GM19468 (cell line): ENCODE measurements around the gene KCNN4.
"Not testable (repeated sequence)": the region's sequence is repeated elsewhere in the genome, so short reads cannot be mapped to it uniquely, and the experiment has no call there.

Experiments used
- ATAC-seq: cut with Tn5 transposase; IDR thresholded peaks from one replicate; pipeline ENCODE4 v1.9.1; 2021; ENCODE audit warnings: mild to moderate bottlenecking, moderate library complexity, moderate number of reproducible peaks; ENCODE audit not compliant: unreplicated experiment; ENCODE audit errors: extremely low read depth

KCNN4 gene

DNA sequence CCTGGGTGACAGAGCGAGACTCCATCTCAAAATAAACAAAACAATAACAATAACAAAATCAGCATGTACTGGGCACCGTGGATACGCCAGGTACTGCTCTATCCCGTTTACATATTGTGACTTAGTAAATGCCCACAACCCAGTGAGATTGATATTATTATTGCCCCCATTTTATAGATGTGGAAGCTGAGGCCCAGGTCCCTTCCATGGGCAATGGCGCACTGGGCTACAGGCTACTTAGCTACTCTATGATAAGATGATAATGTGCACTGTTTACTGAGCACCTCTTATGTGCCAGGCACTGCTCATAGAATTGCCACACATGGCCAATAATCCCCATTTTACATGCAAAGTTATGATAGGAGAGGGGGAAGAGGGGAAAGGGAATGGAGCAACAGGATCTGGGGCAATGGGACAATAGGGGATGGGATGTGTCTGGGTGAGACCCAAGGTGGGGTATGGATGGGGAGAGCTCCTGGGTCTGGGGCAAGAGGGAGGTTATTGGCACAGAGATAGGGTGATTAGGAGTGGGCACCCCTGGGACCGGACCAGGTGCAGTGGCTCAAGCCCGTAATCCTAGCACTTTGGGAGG lies 5.4 kb downstream of the KCNN4 start:
- no peak for ATAC-seq

DNA sequence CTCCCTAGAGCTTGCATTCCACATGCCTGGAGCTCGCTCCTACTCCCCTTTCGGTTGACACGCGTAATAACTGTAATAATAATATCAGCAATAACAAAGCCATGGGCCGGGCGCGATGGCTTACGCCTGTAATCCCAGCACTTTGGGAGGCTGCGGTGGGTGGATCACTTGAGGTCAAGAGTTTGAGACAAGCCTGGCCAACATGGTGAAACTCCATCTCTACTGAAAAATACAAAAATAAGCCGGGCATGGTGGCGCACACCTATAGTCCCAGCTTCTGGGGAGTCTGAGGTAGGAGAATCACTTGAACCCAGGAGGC lies 5.9 kb downstream of the KCNN4 start:
- not testable (repeated sequence) for ATAC-seq

DNA sequence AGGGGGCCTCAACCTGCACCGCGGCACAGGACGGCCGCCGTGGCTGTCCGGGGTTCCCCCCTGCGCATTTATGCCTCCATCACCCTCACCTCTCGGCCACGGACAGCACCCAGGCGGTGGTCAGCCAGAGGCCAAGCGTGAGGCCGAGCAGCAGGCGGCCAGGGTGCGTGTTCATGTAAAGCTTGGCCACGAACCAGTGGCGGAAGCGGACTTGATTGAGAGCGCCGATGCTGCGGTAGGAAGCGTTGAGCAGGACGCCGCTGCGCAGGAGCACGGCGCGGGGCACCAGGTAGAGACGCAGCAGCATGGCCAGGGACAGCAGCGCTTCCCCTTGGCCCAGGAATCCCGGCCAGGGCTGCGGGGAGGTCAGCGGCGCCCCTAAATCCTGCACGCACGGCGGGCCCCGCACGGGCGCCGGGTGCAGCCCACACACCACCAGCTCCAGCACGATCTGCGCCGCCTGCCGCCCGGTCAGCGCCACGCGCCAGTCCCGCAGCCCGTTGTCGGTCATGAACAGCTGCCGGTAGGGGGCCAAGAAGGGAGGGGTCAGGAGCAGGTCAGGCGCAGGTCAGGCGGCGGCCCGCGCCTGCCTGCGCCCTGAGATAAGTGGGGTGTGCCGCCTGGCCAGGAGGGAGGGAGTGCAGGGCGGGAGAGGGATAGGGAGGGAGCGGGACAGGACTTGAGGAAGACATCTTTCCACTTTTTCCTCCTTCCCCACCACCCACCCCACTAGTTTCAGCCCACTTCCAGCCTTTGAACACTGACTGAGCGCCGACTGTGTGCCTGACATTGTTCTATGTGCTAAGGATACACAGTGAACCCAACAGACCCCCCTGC lies 6.5 kb downstream of the KCNN4 start:
- no peak for ATAC-seq

DNA sequence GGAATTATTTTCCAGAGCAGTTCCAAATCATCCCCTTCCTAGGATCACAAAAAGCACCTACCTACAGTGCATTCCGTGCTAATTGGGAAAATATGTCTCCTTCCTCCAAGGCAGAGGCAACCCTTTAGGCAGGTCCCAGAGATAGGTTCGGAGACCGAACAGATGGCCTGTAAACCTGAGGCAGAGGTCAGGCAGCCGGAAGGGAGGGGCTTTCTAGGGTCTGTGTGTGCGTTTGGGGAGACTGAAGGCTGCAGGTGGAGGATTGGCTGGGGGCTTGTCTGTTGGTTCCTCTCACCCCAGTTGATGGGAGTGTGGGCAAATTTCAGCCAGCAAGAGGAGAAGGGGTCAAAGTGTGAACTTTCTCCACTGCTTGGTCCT lies 7.1 kb downstream of the KCNN4 start:
- ATAC-seq: no peak

DNA sequence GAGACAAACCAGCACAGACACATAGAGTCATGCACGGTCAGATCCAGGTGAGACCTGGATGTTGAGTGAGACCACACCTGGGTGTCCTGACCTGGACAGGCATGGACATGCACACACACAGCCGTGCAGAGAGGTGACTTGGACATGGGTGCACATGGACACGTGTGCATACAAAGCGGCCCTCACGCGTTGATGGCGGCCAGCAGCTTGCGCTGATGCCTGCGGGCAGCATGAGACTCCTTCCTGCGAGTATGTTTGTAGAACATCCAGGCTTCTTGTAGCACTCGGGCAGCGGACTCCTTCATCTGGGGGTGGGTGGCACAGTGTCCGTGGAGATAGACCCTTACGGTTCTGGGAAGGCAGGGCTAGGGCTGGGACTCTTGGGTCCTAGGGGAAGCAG lies 11.5 kb downstream of the KCNN4 start:
- ATAC-seq: no peak

DNA sequence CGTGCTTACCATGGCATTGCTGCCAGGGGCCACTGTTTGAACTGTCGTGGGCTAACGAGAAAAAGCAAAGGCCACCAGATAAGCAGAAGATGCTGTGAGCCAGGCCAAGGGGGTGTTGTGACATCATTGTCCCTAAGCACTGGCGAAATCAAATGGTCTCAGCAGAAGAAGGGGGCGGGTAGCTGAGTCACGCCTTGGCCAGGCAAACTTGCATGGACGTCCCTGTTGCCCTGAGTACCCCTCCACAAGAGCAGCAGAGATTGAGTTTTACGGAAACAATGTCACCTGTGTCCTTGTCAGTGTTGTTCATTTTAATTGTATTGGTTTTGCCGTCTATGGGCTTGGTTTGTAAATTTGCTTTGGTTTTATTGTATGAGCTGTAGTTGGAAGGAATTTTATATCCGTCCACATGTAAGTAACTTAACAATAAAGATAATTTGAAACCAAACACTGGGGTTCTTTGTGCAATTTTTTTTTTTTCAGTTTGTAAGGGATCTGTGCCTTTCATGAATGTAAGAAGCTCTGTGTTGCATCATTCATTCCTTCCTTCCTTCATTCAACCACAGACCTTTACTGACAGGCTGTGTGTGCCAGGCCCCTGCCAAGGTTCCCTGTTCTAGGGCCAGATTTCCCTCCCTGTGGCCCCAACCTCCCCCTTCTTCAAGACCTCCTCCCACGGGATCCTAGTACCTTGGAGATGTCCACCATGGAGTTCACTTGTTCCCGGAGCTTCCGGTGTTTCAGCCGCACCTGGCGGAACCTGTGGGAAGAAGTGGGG lies 12.3 kb downstream of the KCNN4 start:
- ATAC-seq: no peak

DNA sequence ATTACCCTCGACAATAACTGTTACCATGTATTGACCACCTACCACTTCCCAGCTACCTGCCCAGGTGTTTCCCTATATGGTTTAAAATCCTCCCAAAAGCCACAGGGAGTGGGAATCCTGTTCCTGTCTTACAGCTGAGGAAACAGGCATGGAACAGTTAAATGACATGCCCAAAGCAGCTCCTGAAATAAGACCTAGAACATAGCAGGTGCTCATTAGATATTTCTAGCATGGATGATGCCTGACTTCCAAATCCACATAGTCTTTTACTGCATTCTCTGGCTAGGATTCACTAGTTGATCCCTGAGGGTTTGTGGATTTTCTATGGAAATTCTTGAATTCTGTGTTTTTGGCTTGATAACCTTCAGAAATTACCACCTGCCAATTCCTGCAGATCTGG lies 13.0 kb downstream of the KCNN4 start:
- no peak for ATAC-seq

DNA sequence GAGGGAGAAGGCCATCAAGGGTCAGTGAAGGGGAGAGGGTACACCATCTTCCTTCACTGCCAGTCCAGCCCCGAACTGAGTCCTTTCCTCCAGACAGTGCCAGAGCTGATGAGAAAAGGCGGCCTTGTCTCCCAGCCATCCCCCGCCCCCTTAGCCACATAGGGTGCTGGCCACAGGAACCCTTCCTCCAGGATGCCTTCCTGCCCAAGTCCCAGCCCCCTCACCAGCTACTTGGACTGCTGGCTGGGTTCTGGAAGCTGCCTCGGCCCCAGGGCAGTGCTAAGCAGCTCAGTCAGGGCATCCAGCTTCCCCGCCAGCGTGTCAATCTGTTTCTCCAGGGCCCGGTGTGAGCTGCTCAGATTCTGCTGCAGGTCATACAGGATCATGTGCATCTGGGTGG lies 13.5 kb downstream of the KCNN4 start:
- ATAC-seq: no peak

DNA sequence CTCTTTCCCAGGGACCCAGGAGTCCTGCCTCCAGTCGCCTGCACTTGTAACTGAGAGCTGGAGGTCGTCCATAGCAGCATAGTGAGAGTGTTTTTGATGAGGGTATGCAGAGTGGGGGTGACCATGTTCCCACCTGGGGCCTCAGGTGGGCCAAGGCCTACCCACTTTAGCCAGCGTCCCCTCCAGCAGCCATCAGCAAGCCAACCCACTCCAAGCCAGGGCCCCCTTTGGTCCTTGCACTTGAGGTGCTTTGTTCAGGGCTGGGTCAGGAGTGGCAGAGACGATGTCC lies 14.1 kb downstream of the KCNN4 start:
- no peak for ATAC-seq

DNA sequence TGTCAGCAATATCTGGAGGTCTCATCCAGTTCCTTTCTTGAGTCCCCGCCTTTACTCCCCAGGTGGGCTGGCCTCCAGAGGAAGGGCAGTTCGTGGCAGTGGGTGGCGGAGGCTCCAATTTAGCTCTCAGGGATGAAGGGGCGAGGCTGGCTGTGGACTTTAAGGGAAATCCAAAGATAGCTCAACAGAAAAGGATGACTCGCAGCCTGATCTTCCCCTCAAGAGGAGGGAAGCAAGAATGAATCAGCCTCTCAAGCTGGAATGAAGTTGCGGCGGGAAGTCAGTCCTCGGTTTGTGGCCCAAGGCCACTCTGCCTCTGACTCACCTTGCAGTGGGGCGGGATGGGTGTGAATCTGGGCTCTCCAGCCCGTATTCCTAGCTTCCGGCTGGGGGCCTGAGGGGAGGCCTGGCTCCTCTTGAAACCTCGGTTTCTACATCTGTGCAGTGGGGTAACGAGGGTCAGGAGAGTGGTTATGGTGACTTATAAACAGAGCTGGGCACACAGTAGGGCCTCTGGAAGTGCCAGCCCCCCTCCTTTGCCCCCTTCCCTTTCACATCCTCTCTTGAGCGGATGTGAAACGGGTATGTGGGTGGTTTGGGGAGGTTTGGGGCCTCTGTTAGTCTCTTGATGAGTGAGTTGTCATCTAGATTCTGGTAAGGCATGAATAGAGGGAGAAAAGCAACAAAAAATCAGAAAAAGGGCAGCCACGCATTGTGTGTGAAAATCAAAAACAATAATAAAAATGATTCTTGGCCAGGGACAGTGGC lies 15.5 kb downstream of the KCNN4 start:
- ATAC-seq: peak; percentile 49

DNA sequence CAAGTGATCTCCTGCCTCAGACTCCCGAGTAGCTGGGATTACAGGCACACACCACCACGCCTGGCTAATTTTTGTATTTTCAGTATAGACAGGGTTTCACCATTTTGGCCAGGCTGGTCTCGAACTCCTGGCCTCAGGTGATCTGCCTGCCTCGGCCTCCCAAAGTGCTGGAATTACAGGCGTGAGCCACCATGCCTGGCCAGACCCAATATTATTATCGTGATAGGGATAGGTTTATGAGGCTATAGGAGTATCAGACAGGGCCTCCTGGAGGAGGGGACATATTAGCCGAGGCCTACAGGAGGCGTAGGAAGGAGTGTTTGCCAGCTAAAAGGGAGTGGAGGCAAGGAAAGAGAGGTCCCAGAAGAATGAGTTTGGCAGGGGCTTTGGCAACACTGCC lies 16.1 kb downstream of the KCNN4 start:
- not testable (repeated sequence) for ATAC-seq

DNA sequence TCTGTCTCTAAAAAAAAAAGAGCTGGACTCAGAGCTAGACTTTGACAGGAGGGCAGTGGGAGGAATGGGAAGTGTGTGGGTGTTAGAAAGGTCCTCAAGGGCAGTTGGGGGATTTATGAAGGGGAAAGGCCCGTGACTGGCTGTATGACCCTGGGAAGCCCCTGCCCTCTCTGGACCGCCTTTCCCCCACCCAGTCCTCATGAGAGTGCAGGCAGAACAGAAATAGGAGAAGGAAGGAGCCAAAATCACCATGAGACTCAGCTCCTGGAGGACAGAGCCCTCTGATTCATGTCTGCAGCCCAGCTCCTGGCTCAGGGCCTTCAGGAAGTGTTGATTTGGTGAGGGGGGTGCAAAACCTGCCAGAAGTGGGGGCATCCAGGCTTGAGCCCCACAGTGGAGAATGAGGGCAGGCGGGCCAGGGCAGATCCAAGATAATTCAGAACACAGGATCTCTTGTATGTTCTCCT lies 17.3 kb downstream of the KCNN4 start:
- no peak for ATAC-seq

DNA sequence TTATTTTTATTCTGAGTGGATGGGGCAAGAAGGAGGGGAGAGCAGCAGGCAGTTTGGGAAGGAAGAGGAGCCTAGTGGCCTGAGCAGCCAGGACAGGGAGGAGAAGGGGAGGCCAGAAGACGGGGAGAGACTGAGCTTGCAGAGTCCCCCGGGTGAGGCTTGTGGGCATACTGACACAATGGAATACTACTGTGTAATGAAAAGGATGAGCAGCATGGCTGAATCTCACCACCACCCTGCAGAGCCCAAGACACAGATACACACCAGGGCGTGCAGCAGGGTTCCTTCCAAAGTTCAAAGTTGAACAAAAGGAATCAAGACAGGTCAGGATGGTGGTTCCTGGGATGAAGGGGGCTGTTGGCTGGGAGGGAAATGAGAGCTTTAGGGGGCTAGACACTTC lies 18.0 kb downstream of the KCNN4 start:
- no peak for ATAC-seq

DNA sequence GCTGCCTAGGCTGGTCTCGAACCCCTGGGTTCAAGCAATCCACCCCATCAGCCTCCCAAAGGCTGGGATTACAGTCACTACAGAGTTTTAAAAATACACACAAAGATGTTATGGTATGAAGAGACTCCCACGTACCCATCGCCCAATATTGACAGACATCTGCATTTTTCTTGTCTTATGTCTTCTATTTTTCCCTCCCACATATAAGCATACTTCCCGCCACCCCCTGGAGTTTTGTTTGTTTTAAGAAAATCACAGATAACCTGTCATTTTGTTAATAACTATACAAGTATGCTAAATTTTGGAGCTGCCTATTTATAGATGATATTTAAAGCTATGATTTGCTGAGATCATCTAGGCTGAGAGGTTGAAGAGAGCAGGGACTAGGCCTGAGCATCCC lies 19.8 kb downstream of the KCNN4 start:
- no peak for ATAC-seq

DNA sequence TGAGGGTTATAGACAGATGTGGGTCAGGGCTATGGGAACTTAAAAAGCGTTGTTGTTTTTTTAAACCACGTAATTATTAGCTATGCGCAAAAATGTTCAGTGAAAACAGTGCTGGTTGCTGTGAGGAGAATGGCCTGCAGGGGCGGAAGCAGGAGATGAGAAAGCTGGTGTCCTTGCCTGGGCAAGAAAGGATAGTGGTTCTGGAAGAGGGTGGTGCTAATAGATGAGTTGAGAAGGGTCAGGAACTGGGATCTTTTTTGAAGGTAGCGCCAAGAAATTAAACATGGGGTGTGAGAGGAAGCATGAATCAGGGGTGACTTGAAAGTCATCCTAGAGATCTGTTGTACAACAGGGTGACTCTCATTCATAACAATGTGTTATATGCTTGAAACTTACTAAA lies 21.3 kb downstream of the KCNN4 start:
- no peak for ATAC-seq

DNA sequence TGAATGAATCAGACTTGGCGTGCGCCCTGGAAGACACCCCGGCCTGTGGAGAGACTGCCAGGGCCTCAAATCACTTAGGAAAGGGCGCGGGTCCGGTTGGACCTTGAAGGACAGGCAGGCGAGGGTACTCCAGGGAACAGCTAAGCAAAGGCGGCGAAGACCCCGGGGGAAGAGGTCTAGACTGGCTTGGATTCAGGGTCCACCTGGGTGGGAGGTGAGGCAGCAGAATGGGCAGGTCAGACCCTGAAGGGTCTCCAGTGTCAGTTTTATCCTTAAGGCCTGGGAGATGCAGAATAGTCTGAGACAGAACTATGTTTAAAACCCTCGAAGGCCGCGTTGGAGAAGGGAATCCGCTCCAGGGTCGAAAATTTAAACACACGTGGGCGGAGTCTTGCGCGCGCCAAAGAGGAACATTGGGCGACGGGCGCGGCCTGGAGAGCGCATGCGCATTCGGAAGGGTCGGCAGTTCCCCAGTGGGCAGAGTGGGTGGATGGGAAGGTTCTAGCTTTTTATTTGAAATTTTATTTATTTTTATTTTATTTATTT lies 25.4 kb downstream of the KCNN4 start:
- ATAC-seq: no peak

DNA sequence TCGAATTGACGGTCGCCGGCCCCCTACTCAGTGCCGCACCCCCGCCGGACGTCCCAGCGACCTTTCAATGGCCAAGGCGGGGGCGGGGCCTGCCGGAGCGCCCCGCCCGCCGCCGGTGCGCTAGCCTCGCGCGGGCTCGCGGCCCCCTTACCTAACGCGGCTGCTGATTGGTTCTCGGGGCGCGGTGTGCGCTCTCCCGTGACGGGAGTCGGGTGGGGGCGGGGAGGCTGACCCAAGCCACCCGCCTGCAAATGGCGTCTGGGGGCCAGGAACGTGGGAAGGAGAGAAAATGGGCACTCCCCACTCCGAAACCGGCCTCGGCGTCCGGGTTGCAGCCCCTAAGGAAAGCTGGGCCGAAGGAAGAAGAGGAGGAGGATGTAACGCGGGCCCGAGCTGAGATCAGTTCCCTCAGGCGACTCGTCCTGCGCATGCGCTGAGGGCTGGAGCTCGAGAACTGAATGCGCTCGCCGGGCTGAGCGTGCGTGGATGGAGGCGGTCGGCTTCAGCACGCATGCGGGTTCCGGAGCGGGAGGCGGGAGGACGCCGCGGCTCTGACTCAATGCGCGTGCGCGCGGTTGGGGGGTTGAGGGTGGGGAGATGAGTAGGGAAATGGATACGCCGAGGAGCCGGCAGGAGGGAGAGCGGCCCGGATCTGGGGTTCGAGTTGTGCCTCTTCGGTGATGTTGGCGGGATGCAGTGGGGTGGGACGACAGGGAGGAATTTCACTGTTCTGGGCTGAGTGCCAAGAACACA lies 26.1 kb downstream of the KCNN4 start, which contains the start of gene SMG9:
SMG9 (minus strand) TSS at position 460 of the 753 bp plus-strand sequence. CDS start 4,221 bp downstream, outside the sequence.
- ATAC-seq: peak; percentile 36

DNA sequence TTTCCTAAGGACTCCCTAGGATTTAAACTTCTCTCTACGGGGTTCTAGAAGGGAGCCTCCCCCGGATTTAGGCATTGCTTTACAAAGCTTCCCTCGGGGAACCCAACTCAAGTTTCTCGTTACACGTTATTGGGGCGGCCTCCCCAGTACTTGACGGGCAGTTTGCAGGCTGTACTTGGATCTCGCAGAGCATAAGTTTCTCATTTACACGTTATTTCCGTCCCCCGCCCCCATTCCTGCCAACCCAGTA lies 26.6 kb downstream of the KCNN4 start:
- ATAC-seq: peak; percentile 15

DNA sequence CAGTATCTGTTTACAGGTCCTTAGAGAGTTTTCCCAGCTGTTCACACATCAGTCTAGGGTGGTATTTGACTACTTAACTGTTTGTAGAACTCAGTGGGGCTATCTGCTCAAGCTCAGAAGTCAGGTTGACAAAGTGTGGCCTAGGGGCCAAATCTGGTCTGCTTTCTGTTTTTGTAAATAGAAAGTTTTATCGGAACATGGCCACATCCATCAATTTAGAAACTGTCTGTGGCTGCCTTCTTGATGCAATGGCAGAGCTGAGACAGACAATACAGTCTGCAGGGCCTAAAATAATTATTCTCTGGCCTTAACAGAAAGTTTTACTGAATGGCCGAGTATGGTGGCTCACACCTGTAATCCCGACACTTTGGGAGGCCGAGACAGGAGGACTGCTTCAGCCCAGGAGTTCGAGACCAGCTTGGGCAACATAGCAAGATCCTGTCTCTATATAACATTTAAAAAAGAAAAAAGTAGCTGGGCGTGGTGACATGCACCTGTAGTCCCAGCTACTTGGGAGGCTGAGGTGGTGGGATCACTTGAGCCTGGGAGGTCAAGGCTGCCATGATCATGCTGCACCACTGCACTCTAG lies 28.4 kb downstream of the KCNN4 start:
- ATAC-seq: no peak
